ENCODE measurements around the gene EIF4G3.

DNA sequence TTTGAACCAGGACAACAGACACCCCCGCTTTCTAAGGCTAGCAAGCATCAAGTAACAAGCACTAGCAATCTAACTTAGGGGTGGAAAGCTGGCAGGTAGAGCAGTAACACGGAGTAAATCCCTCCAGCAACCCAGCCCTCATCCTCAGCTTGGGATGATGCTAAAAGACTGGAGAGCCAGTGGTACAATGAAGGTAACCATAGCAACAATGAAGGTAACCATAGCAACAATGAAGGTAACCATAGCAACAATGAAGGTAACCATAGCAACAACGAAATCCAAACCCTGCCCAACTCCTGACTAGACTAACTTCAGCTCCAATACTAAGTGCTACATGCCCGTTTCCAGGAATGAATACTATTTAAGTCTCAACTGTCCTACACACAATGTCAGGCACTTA is 22.2 kb upstream of the EIF4G3 start:
- TF ChIP-seq POLR2A (IDR thresholded peaks at IDR 0.05) (no peak), EP300 (IDR thresholded peaks at IDR 0.05) (no peak), POLR2AphosphoS5 (IDR thresholded peaks at IDR 0.05) (no peak)
- TF ChIP-seq, protein P1, sequence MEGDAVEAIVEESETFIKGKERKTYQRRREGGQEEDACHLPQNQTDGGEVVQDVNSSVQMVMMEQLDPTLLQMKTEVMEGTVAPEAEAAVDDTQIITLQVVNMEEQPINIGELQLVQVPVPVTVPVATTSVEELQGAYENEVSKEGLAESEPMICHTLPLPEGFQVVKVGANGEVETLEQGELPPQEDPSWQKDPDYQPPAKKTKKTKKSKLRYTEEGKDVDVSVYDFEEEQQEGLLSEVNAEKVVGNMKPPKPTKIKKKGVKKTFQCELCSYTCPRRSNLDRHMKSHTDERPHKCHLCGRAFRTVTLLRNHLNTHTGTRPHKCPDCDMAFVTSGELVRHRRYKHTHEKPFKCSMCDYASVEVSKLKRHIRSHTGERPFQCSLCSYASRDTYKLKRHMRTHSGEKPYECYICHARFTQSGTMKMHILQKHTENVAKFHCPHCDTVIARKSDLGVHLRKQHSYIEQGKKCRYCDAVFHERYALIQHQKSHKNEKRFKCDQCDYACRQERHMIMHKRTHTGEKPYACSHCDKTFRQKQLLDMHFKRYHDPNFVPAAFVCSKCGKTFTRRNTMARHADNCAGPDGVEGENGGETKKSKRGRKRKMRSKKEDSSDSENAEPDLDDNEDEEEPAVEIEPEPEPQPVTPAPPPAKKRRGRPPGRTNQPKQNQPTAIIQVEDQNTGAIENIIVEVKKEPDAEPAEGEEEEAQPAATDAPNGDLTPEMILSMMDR (IDR thresholded peaks at IDR 0.05): no peak

All from gastroesophageal sphincter (tissue), 3 donors.